Measurements from ENCODE around the gene ASCL2.
A peak's percentile ranks its signal among the peaks of the same experiment; 100 is the strongest.

Gene ASCL2

DNA sequence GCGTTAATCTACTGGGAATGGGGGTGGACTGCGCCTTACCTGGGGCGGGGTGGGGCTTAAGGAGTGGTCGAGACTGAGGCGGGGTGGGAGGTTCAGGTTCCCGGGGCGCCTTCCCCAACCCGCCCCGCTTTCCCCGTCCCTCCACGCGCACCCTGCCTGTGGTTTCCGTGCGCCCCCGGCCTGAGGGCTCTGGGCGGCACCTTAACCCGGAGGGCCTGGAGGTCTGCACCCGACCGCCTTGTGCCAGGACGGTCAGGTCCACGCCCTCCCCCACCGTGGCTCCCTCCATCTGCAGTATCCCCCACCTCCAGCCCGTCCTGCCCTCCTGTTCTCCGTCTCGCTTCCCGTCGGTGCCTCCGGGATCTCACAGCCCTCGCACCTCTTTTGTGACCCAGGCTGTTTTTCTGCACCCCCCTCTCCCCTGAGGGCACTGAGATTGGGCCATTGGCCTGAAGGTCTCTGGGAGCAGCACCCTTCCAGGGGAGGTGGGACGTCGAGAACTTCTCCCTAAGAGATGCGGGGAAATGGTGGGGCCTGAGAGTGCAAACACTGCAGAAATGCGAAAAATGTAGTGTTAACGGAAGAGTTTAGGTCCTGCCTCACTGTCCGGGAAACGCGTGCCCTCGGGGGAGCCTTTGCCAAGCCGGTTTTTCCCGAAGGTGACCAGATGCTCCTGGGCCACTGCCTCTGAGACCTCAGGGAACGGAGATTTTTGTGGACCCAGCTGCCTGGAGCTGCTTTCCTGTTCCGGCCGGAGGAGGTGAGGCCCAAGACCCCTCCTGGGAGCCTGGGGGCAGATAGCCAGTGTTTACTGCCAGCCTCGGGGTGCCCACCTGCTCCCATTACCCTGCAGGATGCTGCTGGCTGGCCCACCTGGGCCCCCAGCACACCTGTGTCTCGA is 1.2 kb upstream of the ASCL2 start:
- DNase-seq: no peak

- no peak for DNase-seq
Observed at GRCh38 chr11:2271077-2271326, 614 bp upstream of the ASCL2 start.

GRCh38 chr11:2269601-2270321 is 627 bp downstream of the ASCL2 start:
- peak in 1 of 2 experiments; percentile 23 for DNase-seq

DNA sequence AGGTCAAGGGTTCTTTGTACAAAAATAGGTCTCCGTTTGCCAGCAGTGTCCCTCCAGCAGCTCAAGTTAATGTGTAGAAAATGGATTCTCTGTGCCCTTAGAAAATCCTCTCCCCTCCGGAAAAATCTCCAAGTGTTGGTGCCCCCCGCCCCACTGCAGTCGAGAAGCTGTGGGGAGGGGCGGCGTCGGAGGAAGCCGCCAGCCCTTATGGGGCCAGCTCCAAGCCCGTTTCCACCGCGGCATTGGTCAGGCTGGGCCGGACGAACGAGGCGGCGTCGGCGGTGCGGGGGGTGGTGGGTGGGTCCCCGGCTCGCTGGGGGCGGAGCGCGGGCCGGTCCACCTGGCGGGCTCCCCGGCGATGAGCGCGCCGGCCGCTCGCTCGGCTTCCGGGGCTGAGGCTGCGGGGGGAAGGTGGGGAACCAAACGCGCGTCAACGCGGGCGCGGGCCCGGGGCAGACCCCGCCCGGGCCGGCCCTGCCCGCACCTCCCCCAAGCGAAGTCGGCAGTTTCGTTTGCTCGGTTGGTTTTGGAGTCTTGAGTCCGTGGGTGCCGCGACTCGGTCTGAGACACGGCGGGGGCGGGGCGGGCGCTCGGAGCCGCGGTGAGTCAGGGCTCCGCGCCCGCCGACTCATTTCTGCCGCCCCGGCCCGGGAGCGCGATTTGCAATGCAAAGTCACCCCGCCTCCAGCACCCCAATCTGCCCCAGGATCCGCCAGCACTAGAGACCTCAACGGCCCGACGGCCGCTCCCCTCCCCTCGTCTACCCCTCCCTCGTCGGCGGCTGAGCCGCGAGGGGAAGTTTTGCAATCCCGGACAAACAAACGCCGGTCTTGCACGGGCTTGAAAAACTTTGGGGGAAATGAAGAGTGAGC is 1.4 kb downstream of the ASCL2 start:
- no peak for DNase-seq

DNA sequence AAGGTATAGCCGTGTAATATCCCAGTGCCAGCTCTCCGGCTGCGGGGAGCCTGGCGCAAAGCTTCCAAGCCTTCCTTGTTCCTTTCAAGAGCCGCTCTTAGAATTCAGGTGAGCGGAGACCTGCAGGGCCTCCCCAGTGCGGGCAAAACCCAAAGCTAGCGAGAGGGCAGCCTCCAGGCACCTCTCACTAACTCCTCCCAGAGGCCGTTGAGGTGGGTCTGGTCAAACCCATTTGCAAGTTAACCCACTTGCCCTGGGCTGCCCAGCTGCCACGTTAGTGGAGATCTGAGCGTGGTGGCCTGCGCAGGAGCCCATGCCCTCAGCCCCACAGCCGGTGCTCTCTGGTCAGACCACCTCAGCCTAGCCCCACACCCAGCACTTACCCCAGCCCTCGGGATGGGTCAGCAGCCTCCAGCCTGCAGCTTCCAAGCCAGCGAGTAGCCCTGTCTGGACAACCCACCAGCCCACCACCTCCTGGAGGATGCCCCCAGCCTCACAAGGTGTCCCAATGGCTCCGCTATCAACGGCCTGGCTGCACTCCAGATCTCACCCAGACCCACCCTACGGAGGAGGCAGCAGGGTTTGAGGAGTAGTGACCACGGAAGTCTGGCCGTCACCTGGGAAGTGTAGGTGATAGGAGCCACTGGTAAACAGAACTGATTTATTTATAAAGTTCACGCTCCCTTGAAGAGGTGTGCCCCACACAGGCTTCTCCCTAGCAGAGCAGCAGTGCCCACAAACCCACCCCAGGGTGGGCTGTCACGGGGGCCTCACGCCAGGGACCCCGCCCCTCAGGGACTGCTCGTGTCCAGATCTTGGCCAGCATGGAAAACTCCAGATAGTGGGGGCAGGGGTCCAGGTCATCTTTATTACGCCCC is 2.3 kb downstream of the ASCL2 start:
- no peak for DNase-seq

DNA sequence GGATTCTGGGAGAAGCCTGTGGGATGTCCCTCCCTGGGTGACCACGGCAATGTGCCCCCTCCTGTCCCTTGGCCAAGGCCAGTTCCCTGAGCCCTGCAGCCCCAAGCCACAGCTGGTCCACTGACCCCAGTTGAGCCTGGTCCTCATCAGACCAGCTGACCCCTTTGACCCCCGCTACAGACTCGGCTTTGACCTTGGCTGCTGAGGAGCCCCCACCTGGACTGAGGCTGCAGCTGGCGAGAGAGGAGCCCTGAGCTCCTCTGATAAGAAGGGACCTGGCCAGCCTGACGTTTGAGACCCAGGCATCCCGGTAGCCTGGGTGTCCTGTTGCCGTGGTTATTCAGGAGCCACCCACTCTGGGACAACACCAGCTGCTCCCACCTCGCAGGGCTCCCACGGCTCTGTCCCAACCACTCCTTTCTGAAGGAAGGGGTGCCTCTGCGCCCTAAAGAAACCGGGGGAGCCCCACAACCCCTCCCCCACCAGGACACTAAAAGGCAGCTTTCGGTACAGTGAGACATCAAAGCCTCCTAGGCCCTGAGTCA is 3.0 kb downstream of the ASCL2 start:
- no peak for DNase-seq

- DNase-seq: no peak
Observed at GRCh38 chr11:2266586-2267305, 3.6 kb downstream of the ASCL2 start.

DNA sequence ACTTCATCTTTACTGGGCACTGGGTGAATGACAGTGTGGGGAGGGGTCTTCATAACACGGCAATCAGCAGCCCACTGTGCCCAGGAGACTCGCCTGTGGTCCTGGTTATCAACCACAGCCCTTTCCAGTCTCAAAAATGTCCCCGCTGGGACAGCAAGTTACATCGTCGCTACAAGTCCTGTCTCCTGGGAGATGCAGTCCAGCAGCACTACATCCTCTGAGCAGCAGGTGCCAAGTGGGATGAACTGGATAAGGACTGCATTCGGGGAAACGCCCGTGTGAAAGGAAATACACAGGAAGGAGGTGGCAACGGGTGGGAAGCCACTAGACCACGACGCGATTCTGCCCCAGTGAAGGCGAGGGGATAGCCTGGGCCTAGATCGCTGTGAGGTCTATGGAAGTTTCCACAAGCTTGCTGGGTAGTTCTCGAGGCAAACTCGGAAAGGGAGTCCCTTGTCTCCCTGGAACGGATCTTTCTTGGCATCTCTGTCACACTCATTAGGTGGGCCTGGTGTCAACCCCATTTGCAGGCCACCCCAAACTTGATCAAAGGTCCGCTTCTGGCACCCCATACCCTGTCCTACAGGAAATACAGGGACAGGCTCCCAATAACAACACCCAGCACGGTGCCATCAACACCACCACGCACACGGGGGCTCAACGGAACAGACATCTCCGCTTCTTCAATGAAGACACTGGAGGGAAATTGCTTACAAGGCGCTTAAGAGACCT is 4.4 kb downstream of the ASCL2 start:
- no peak for DNase-seq

DNA sequence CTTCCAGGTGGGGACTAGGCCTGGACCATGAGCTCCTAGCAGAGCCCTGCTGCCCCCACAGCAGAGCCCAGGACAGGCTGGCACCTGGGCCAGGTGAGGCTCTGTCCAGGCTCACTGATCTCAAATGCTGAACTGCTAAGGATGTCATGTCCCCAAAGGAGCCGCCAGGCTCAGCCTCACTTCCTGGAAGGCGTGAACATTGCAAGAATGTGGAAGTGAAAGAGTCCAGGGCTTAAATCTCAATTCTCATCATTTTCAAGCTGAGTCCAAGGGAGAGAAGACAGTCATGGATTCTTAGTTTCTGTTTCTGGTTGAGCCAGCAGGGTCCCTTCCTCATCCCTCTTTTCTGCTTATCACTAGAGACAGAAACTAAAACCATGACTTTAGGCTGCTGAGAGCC is 5.0 kb downstream of the ASCL2 start:
- no peak for DNase-seq

GRCh38 chr11:2264366-2265053 is 5.9 kb downstream of the ASCL2 start:
- no peak for DNase-seq

- DNase-seq: no peak
Observed at GRCh38 chr11:2263724-2264360, 6.5 kb downstream of the ASCL2 start.

DNA sequence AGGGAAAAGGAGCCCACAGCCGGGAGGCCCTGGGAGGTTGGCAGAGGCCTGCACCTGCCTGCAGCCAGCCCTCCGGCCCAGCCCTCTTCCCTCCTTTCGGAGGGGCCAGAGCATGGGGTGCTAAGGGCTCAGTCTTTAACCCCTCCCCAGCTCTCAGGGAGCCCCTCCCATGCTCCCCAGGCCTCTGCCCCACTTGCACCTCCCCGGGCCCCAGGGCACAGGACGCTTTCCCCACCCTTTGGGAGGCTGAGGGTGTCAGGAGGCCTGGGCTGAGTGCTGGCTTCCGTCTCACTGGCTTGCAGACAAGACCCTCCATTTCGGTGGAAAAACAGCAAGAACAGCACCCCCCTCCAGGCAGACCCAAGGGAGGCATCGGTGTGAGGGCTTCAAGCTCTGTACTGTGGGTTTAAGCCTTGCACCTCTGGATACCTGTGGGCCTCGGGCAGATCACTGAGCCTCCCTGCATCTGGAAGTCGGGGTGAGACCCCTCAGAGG is 7.3 kb downstream of the ASCL2 start:
- no peak for DNase-seq

GRCh38 chr11:2262301-2263070 is 7.9 kb downstream of the ASCL2 start:
- no peak for DNase-seq

GRCh38 chr11:2261436-2262230 is 8.8 kb downstream of the ASCL2 start:
- no peak for DNase-seq

DNA sequence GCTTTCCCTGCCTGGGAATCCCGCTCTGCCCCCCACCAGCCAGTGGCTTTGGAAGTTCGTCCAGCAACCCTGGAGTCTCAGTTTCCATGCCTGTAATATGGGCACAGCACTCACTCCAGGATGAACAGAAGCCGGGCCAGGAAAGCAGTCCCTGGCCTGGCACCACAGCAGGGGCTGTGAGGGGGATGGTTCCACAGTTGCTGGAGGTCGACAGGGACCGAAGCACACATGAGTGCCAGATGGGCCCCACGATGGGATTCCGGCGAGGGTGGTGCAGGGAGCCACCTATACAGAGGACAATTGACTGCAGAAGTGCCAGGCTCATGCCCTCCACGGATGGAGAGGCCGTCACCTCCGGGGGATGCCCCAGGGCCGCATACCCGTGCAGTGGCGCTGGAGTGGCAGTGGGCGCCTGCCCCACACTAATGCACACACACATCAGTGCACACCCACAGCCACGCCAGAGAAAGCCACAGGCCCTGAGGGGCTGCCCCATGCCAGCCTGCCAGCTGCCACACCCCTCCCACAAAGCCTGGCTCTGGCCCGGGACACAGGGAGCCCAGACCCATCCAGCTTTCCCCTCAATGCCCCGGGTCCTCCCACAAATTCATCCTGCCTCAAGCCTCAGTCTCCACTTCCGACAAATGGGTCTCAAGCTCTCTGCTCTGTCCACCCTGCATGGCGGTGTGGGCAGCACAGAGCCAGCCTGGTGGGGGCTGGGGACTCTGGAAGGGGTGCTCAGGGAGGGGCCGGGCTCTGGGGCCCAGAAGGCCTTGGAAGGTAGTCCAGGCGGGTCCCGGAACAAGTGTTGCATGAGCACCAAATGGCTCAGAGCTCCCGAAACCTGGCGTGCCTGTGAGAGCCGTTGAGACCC is 9.7 kb downstream of the ASCL2 start:
- DNase-seq: no peak

GRCh38 chr11:2259897-2260451 is 10.4 kb downstream of the ASCL2 start:
- no peak for DNase-seq
